C1 segment of cervical spinal cord (tissue), 14 donors: ENCODE data around the gene SERINC5.
"Not testable (repeated sequence)": the region's sequence is repeated elsewhere in the genome, so short reads cannot be mapped to it uniquely, and the experiment has no call there.

Source experiments
- DNase-seq, 14 donors: peaks; one replicate each; lab custom pipeline; 2025; lab: John Stamatoyannopoulos, UW

SERINC5 gene

GRCh38 chr5:80140496-80140895 lies 115.4 kb downstream of the SERINC5 start:
- DNase-seq, result no peak

GRCh38 chr5:80139466-80139972 lies 116.3 kb downstream of the SERINC5 start:
- DNase-seq, result no peak

GRCh38 chr5:80138486-80138885 lies 117.4 kb downstream of the SERINC5 start:
- no peak for DNase-seq

- DNase-seq, result not testable (repeated sequence)
Measured at GRCh38 chr5:80136798-80137197, 119.0 kb downstream of the SERINC5 start.

- DNase-seq, result no peak
Measured at GRCh38 chr5:80134876-80135275, 121.0 kb downstream of the SERINC5 start.

GRCh38 chr5:80129146-80129545 lies 126.7 kb downstream of the SERINC5 start:
- DNase-seq, result no peak

GRCh38 chr5:80128141-80128540 lies 127.7 kb downstream of the SERINC5 start:
- no peak for DNase-seq

GRCh38 chr5:80127116-80127552 lies 128.7 kb downstream of the SERINC5 start:
- DNase-seq, result no peak

GRCh38 chr5:80125962-80126480 lies 129.8 kb downstream of the SERINC5 start:
- no peak for DNase-seq

- no peak for DNase-seq
Measured at GRCh38 chr5:80125022-80125961, 130.6 kb downstream of the SERINC5 start.

- DNase-seq, result no peak
Measured at GRCh38 chr5:80124121-80124918, 131.5 kb downstream of the SERINC5 start.

- DNase-seq, result peak in 2 of 14 donors; percentile 7 to 20
Measured at GRCh38 chr5:80122579-80122978, 133.3 kb downstream of the SERINC5 start.

GRCh38 chr5:80119372-80119771 lies 136.5 kb downstream of the SERINC5 start:
- DNase-seq, result no peak

- no peak for DNase-seq
Measured at GRCh38 chr5:80117446-80117845, 138.4 kb downstream of the SERINC5 start.

GRCh38 chr5:80116465-80116864 lies 139.4 kb downstream of the SERINC5 start:
- no peak for DNase-seq

- DNase-seq, result no peak
Measured at GRCh38 chr5:80116000-80116399, 139.8 kb downstream of the SERINC5 start.

- DNase-seq, result no peak
Measured at GRCh38 chr5:80114860-80115259, 141.0 kb downstream of the SERINC5 start.

GRCh38 chr5:80111376-80111990 lies 144.4 kb downstream of the SERINC5 start:
- not testable (repeated sequence) for DNase-seq

- DNase-seq, result peak in 9 of 14 donors; percentile 6 to 60 (median 29)
Measured at GRCh38 chr5:80109646-80110478, 146.0 kb downstream of the SERINC5 start.

- no peak for DNase-seq
Measured at GRCh38 chr5:80106916-80107315, 148.9 kb downstream of the SERINC5 start.
